ENCODE results near the gene AATK. TPM values are rescaled to one million over a fixed set of nuclear protein-coding genes. Genes with fewer than 3 reads are reported as not detected.

AATK gene
- total and polyA plus RNA-seq, 4 donors = 9.6 to 54.6 (median 23.7) TPM

- Histone ChIP-seq H3K27me3 (ENCODE audit: control insufficient read depth in 3 of 3, insufficient read depth in 3 of 3, low read length in 2 of 3) (no peaks in the 10 kb centered on the region), H3K36me3 (ENCODE audit: control insufficient read depth in 4 of 4, insufficient read depth in 4 of 4, low read length in 4 of 4) (no peaks in the 10 kb centered on the region), H3K9me3 (ENCODE audit: control insufficient read depth in 4 of 4, insufficient read depth in 3 of 4, low read length in 3 of 4) (no peaks in the 10 kb centered on the region), H3K4me1 (ENCODE audit: control insufficient read depth in 5 of 5, insufficient read depth in 5 of 5, low read length in 5 of 5) (peaks cover 0 to 4% (median 0%) of the 10 kb centered on the region in 5 donors), H3K9ac (ENCODE audit: insufficient read depth in 1 of 2, low read length in 2 of 2) (no peak overlapping the region), H3K27ac (ENCODE audit: low read depth in 1 of 2, low read length in 1 of 2) (no peak overlapping the region), H3K4me3 (no peak overlapping the region)
- ATAC-seq (ENCODE audit: insufficient read depth, low FRiP score) (no peak), DNase-seq (no peak)
- 90 to 91% methylated on average over 42 to 43 of the region's 43 CpGs for WGBS, 2 donors
- no peak for TF ChIP-seq CTCF (IDR thresholded peaks at IDR 0.05; ENCODE audit: control extremely low read depth, extremely low read depth)
These were observed 7.1 kb downstream of the AATK start for GRCh38 chr17:81158688-81159590.

- Histone ChIP-seq H3K36me3 (ENCODE audit: control insufficient read depth in 4 of 4, insufficient read depth in 4 of 4, low read length in 4 of 4) (no peaks in the 10 kb centered on the region), H3K27me3 (ENCODE audit: control insufficient read depth in 3 of 3, insufficient read depth in 3 of 3, low read length in 2 of 3) (no peaks in the 10 kb centered on the region), H3K9me3 (ENCODE audit: control insufficient read depth in 4 of 4, insufficient read depth in 3 of 4, low read length in 3 of 4) (peaks cover 0 to 2% (median 0%) of the 10 kb centered on the region in 4 donors), H3K4me1 (ENCODE audit: control insufficient read depth in 5 of 5, insufficient read depth in 5 of 5, low read length in 5 of 5) (peaks cover 0 to 4% (median 0%) of the 10 kb centered on the region in 5 donors), H3K9ac (ENCODE audit: insufficient read depth in 1 of 2, low read length in 2 of 2) (no peak overlapping the region), H3K4me3 (no peak overlapping the region), H3K27ac (ENCODE audit: low read depth in 1 of 2, low read length in 1 of 2) (no peak overlapping the region)
- DNase-seq (no peak), ATAC-seq (ENCODE audit: insufficient read depth, low FRiP score) (no peak)
- TF ChIP-seq CTCF (IDR thresholded peaks at IDR 0.05; ENCODE audit: control extremely low read depth, extremely low read depth) = no peak
- 91 to 93% methylated on average over 38 to 39 of the region's 39 CpGs for WGBS, 2 donors
These were observed 8.0 kb downstream of the AATK start for GRCh38 chr17:81157848-81158687.

GRCh38 chr17:81156866-81157805 lies 8.9 kb downstream of the AATK start:
- H3K9me3 ChIP-seq (ENCODE audit: control insufficient read depth in 4 of 4, insufficient read depth in 3 of 4, low read length in 3 of 4) = peaks cover 0 to 2% (median 0%) of the 10 kb centered on the region in 4 donors
- DNase-seq = no peak
- ATAC-seq (ENCODE audit: insufficient read depth, low FRiP score) = no peak

More at GRCh38 chr17:81156866-81157805, 8.9 kb downstream of the AATK start:
- TF ChIP-seq CTCF (IDR thresholded peaks at IDR 0.05; ENCODE audit: control extremely low read depth, extremely low read depth) = no peak
- H3K4me3 ChIP-seq = no peak overlapping the region
- H3K27ac ChIP-seq (ENCODE audit: low read depth in 1 of 2, low read length in 1 of 2) = no peak overlapping the region
- WGBS, 2 donors = 91 to 95% methylated on average over 36 to 38 of the region's 38 CpGs
- no peaks in the 10 kb centered on the region for H3K36me3 ChIP-seq (ENCODE audit: control insufficient read depth in 4 of 4, insufficient read depth in 4 of 4, low read length in 4 of 4)
- no peak overlapping the region for H3K9ac ChIP-seq (ENCODE audit: insufficient read depth in 1 of 2, low read length in 2 of 2)
- no peaks in the 10 kb centered on the region for H3K27me3 ChIP-seq (ENCODE audit: control insufficient read depth in 3 of 3, insufficient read depth in 3 of 3, low read length in 2 of 3)
- H3K4me1 ChIP-seq (ENCODE audit: control insufficient read depth in 5 of 5, insufficient read depth in 5 of 5, low read length in 5 of 5) = peaks cover 0 to 4% (median 0%) of the 10 kb centered on the region in 5 donors
